ENCODE data around the gene QPCT.

DNA sequence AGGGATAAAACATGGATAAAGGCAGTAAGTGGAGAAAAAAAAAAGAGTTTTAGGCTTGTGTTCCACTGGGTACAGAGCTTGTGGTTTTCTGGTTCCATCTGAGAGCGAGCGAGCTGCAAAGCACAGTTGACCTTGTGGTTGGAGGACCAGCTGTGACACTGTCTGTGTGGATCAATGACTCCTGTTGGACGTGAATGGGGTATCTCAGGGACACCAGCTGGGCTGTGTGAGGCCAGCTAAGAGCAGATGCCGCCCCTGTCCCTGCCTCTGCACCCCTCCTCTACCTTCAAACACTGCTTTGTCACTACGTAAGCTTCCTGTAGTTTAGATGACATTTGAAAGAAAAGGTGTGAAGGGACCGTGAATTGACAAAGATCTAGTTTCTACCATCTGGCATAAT is 67.8 kb downstream of the QPCT start:
- TF ChIP-seq CTCF (conservative IDR thresholded peaks at IDR 0.05; ENCODE audit: low read length), result no peak
- no peak for TF ChIP-seq EZH2phosphoT487 (IDR thresholded peaks at IDR 0.05; ENCODE audit: borderline replicate concordance, low read depth, low read length)
